ENCODE results near the gene IFNA4. TPM values are rescaled to one million over a fixed set of nuclear protein-coding genes. Genes with fewer than 3 reads are reported as not detected.
A peak's percentile ranks its signal among the peaks of the same experiment; 100 is the strongest.
"Not testable (repeated sequence)": the region's sequence is repeated elsewhere in the genome, so short reads cannot be mapped to it uniquely, and the experiment has no call there.

IFNA4 gene
- total RNA-seq, 1 donor: not detected

- TF ChIP-seq CTCF (IDR thresholded peaks at IDR 0.05; ENCODE audit: insufficient read depth, low read depth, low read length): no peak
- DNase-seq (ENCODE audit: low read depth): no peak
- no peak overlapping the region for H3K4me3 ChIP-seq (ENCODE audit: low read depth, low read length)
Observed at GRCh38 chr9:21172156-21172555, 15.2 kb downstream of the IFNA4 start.

- TF ChIP-seq CTCF (IDR thresholded peaks at IDR 0.05; ENCODE audit: insufficient read depth, low read depth, low read length): no peak
- DNase-seq (ENCODE audit: low read depth): no peak
- H3K4me3 ChIP-seq (ENCODE audit: low read depth, low read length): no peak overlapping the region
Observed at GRCh38 chr9:21171351-21171750, 16.0 kb downstream of the IFNA4 start.

DNA sequence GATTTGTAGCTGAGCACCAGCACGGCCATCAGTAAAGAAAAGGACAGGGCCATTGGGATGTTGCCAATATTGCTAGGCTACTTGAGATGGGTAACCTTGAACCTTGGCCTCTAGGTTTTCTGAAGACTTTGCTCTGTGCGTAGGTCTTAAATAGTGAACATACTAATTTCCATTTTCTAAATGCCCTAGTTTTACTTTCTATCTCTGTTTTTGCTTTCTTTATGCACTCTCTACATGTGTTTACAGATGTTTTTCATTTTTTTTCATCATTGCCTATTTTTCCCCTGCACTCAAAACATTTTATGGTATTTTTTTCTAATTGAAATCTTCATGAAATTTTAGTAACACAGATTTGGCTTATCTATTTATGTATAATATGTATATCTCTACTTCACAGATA, 20.8 kb downstream of the IFNA4 start, which contains the start of gene IFNA21:
Gene IFNA21 (minus strand): TSS at position 101 of the 400 bp plus-strand sequence. CDS start 48 bp downstream, at position 53.
- H3K4me3 ChIP-seq (ENCODE audit: low read depth, low read length); DNase-seq (ENCODE audit: low read depth): not testable (repeated sequence)

DNA sequence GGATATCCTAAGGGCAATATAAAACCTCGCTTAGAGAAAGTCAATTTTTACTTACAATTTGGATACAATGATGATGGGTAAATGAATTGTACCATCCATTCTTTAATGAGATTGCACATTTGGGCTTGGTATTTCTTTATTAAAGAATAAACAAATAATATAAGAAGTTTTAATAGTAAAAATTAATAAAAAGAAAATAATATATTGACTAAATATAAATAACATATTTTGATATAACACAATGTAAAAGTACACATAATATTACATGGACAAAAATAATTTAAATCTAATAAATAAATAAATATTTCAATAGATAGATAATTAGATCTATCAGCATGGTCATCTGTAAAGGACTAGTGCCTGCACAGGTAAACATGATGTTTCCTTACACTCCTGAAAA, 21.9 kb downstream of the IFNA4 start:
- H3K4me3 ChIP-seq (ENCODE audit: low read depth, low read length): no peak overlapping the region
- no peak for TF ChIP-seq CTCF (IDR thresholded peaks at IDR 0.05; ENCODE audit: insufficient read depth, low read depth, low read length)
- no peak for DNase-seq (ENCODE audit: low read depth)

DNA sequence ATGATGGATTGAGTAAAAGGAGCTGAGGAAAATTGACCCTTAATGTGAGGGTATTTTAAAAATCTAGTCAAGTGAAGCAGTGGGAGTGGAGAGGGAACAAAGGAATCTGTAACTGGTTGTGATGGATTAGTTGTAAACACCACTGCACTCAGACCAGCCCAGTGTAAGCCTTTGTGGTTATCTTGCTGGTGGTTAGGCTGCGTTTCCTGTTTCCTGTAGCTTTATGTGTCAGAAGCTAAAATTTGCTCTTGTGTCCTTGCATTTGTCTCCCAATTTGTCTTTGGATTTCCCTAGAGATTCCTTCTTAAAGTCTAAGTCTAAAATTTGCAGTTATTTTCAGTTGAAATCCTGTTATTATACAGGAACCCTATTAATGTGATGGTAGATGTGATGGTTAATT, 27.2 kb downstream of the IFNA4 start:
- DNase-seq (ENCODE audit: low read depth): peak; percentile 11
- no peak overlapping the region for H3K4me3 ChIP-seq (ENCODE audit: low read depth, low read length)
- no peak for TF ChIP-seq CTCF (IDR thresholded peaks at IDR 0.05; ENCODE audit: insufficient read depth, low read depth, low read length)

GRCh38 chr9:21155501-21155900, 31.9 kb downstream of the IFNA4 start:
- H3K4me3 ChIP-seq (ENCODE audit: low read depth, low read length): no peak overlapping the region
- TF ChIP-seq CTCF (IDR thresholded peaks at IDR 0.05; ENCODE audit: insufficient read depth, low read depth, low read length): no peak
- no peak for DNase-seq (ENCODE audit: low read depth)

- no peak for DNase-seq (ENCODE audit: low read depth)
- no peak overlapping the region for H3K4me3 ChIP-seq (ENCODE audit: low read depth, low read length)
- no peak for TF ChIP-seq CTCF (IDR thresholded peaks at IDR 0.05; ENCODE audit: insufficient read depth, low read depth, low read length)
Observed at GRCh38 chr9:21154018-21154608, 33.3 kb downstream of the IFNA4 start.

Measured in fibroblast of villous mesenchyme (primary cell).